Type B pancreatic cell (in vitro differentiated cells): ENCODE data around the gene NFYB. TPM values are rescaled to one million over a fixed set of nuclear protein-coding genes. Genes with fewer than 3 reads are reported as not detected.
"Not testable (repeated sequence)": the region's sequence is repeated elsewhere in the genome, so short reads cannot be mapped to it uniquely, and the experiment has no call there.

ENCODE experiments used
- DNase-seq: peaks from one replicate; pipeline ENCODE4 v3.0.0; 2021; ENCODE audit warnings: mixed read lengths; ENCODE audit not compliant: unreplicated experiment; ENCODE audit errors: extremely low spot score
- H3K27ac Mint-ChIP-seq: 2 replicates; pipeline ENCODE4 v1.8.0; 2021; ENCODE audit warnings: mild to moderate bottlenecking, mixed read lengths
- H3K27me3 Mint-ChIP-seq: 2 replicates; pipeline ENCODE4 v1.8.0; 2021; ENCODE audit warnings: mixed read lengths
- H3K36me3 Mint-ChIP-seq: 2 replicates; pipeline ENCODE4 v1.8.0; 2021; ENCODE audit warnings: mixed read lengths
- H3K4me1 Mint-ChIP-seq: one replicate; pipeline ENCODE4 v1.8.0; 2021; ENCODE audit warnings: mixed read lengths; ENCODE audit not compliant: unreplicated experiment
- H3K4me3 Mint-ChIP-seq: 2 replicates; pipeline ENCODE4 v1.8.0; 2021; ENCODE audit warnings: mild to moderate bottlenecking, mixed read lengths
- H3K9me3 Mint-ChIP-seq: 2 replicates; pipeline ENCODE4 v1.8.0; 2021; ENCODE audit warnings: mixed read lengths
- CTCF ChIP-seq: fragments of 200-600 bp; sonication (generic); conservative IDR thresholded peaks from 2 replicates; pipeline ENCODE4 v1.5.0; 2021; ENCODE audit warnings: antibody characterized with exemption, mild to moderate bottlenecking
- total RNA-seq: library from RNA; stranded (reverse); gene quantifications from 2 replicates; pipeline ENCODE4 v1.2.1, GENCODE V29; 2021; ENCODE audit warnings: low replicate concordance

The NFYB gene
- total RNA-seq, 1 donor from 2014 or later = 36.4 TPM

- Mint-ChIP-seq H3K9me3 (no peaks in the 10 kb centered on the region), H3K36me3 (peaks cover 13% of the 10 kb centered on the region), H3K27me3 (no peaks in the 10 kb centered on the region), H3K4me1 (peaks cover 10% of the 10 kb centered on the region), H3K27ac (no peak overlapping the region), H3K4me3 (no peak overlapping the region)
- no peak for TF ChIP-seq CTCF
- no peak for DNase-seq
Observed at GRCh38 chr12:104126548-104126947, 11.5 kb downstream of the NFYB start.

GRCh38 chr12:104122298-104122697 lies 15.7 kb downstream of the NFYB start:
- Mint-ChIP-seq H3K36me3 (peaks cover 18% of the 10 kb centered on the region), H3K4me3 (no peak overlapping the region), H3K4me1 (no peaks in the 10 kb centered on the region), H3K27me3 (no peaks in the 10 kb centered on the region), H3K9me3 (no peaks in the 10 kb centered on the region), H3K27ac (no peak overlapping the region)
- no peak for TF ChIP-seq CTCF
- DNase-seq = no peak

GRCh38 chr12:104121001-104121400 lies 17.0 kb downstream of the NFYB start:
- no peak overlapping the region for H3K27ac Mint-ChIP-seq
- H3K9me3 Mint-ChIP-seq = no peaks in the 10 kb centered on the region
- peaks cover 18% of the 10 kb centered on the region for H3K36me3 Mint-ChIP-seq
- no peaks in the 10 kb centered on the region for H3K4me1 Mint-ChIP-seq
- no peak for DNase-seq
- H3K4me3 Mint-ChIP-seq = no peak overlapping the region
- H3K27me3 Mint-ChIP-seq = no peaks in the 10 kb centered on the region
- no peak for TF ChIP-seq CTCF

- no peak for TF ChIP-seq CTCF
- Mint-ChIP-seq H3K36me3 (peaks cover 4% of the 10 kb centered on the region), H3K27me3 (no peaks in the 10 kb centered on the region), H3K9me3 (no peaks in the 10 kb centered on the region), H3K27ac (no peak overlapping the region), H3K4me1 (no peaks in the 10 kb centered on the region), H3K4me3 (no peak overlapping the region)
- no peak for DNase-seq
Observed at GRCh38 chr12:104115587-104115975, 22.4 kb downstream of the NFYB start.

- not testable (repeated sequence) for H3K4me1 Mint-ChIP-seq, H3K4me3 Mint-ChIP-seq, H3K36me3 Mint-ChIP-seq, H3K9me3 Mint-ChIP-seq, DNase-seq, H3K27ac Mint-ChIP-seq, H3K27me3 Mint-ChIP-seq
Observed at GRCh38 chr12:104114834-104115586, 23.0 kb downstream of the NFYB start.

GRCh38 chr12:104109446-104110271 lies 28.4 kb downstream of the NFYB start:
- H3K27ac Mint-ChIP-seq = peak overlapping the region; percentile 2
- no peaks in the 10 kb centered on the region for H3K36me3 Mint-ChIP-seq
- H3K4me3 Mint-ChIP-seq = no peak overlapping the region
- no peak for DNase-seq
- H3K4me1 Mint-ChIP-seq = peaks cover 10% of the 10 kb centered on the region
- no peaks in the 10 kb centered on the region for H3K27me3 Mint-ChIP-seq
- TF ChIP-seq CTCF = peak; percentile 47
- H3K9me3 Mint-ChIP-seq = no peaks in the 10 kb centered on the region
